GM23338 (cell line): Measurements from ENCODE around the gene FAM89B.

Experiments used
- CTCF ChIP-seq, 2 experiments: fragments of 200-600 bp in 1 of 2; sonication (generic) in 1 of 2; conservative IDR thresholded peaks; 2 replicates each; pipeline versions ENCODE4 v1.5.1 to v1.6.1; 2016 to 2017; ENCODE audit warnings: antibody characterized with exemption in 2 of 2, low read depth in 2 of 2, mild to moderate bottlenecking in 2 of 2, moderate library complexity in 1 of 2
- ETS1 ChIP-seq: IDR thresholded peaks from 2 replicates; pipeline ENCODE4 v1.6.1; 2016; ENCODE audit warnings: antibody characterized with exemption
- EZH2 ChIP-seq: fragments of 200-600 bp; sonication (generic); IDR thresholded peaks from one replicate; pipeline ENCODE4 v1.8.0; 2017; ENCODE audit warnings: antibody characterized with exemption, mild to moderate bottlenecking, low read depth; ENCODE audit not compliant: unreplicated experiment
- EZH2phosphoT487 ChIP-seq: fragments of 200-600 bp; sonication (generic); IDR thresholded peaks from one replicate; pipeline ENCODE4 v1.8.1; 2018; ENCODE audit warnings: antibody characterized with exemption; ENCODE audit not compliant: unreplicated experiment
- JUNB ChIP-seq: IDR thresholded peaks from one replicate; pipeline ENCODE4 v1.6.1; 2016; ENCODE audit warnings: antibody characterized with exemption; ENCODE audit not compliant: unreplicated experiment
- POLR2AphosphoS5 ChIP-seq: IDR thresholded peaks from 2 replicates; pipeline ENCODE4 v1.6.1; 2016; ENCODE audit warnings: antibody characterized with exemption, low read depth
- REST ChIP-seq: IDR thresholded peaks from one replicate; pipeline ENCODE4 v1.6.1; 2018; ENCODE audit warnings: antibody characterized with exemption; ENCODE audit not compliant: unreplicated experiment
- ZNF331 ChIP-seq: fragments of 250-450 bp; sonication (Bioruptor Pico); IDR thresholded peaks from 2 replicates; pipeline ENCODE4 v1.5.0; 2020; ENCODE audit warnings: low read depth, mild to moderate bottlenecking, moderate library complexity

GRCh38 chr11:65554057-65554818, 18.1 kb upstream of the FAM89B start:
- no peak for TF ChIP-seq CTCF (conservative IDR thresholded peaks at IDR 0.05; ENCODE audit: low read depth in 2 of 2)
- TF ChIP-seq ETS1, result no peak
- no peak for TF ChIP-seq POLR2AphosphoS5
- TF ChIP-seq EZH2, result no peak
- no peak for TF ChIP-seq REST
- TF ChIP-seq JUNB, result no peak
- no peak for TF ChIP-seq EZH2phosphoT487
- TF ChIP-seq ZNF331 (CRISPR knock-in tag), result no peak
